Measurements from ENCODE around the gene MUC5AC. TPM values are rescaled to one million over a fixed set of nuclear protein-coding genes. Genes with fewer than 3 reads are reported as not detected.

The MUC5AC gene
- total RNA-seq, 1 experiment from 2014 or later = not detected

DNA sequence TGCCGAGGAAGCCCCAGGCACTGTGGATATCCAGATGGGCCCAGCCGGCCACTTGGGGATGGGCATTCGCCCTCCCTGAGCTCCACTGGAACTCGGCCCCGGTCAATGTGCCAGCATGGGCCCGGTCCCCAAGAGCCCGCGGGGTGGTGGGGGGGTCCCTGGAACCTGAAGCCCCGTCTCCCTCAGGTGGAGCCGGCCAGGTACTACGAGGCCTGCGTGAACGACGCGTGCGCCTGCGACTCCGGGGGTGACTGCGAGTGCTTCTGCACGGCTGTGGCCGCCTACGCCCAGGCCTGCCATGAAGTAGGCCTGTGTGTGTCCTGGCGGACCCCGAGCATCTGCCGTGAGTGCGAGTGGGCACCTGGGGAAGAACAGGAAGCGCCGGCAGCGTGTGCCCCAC is 21.2 kb downstream of the MUC5AC start:
- no peak for TF ChIP-seq EZH2 (IDR thresholded peaks at IDR 0.05; ENCODE audit: borderline replicate concordance, low read depth, low read length, poor library complexity, severe bottlenecking)
- no peak overlapping the region for H3K4me3 ChIP-seq (ENCODE audit: low read depth, low read length, poor library complexity, severe bottlenecking)
- CTCF ChIA-PET = no interaction called here
- no peaks in the 10 kb centered on the region for H3K9me3 ChIP-seq (ENCODE audit: low read depth, low read length, poor library complexity, severe bottlenecking)
- intact Hi-C loops (cut with micrococcal nuclease; ENCODE audit: unreplicated experiment) = no loop called here
- POLR2A ChIA-PET (ENCODE audit: low non-redundant PET) = no interaction called here
- no peaks in the 10 kb centered on the region for H3K36me3 ChIP-seq (ENCODE audit: insufficient read depth, low read length, poor library complexity, severe bottlenecking)
- no peaks in the 10 kb centered on the region for H3K27me3 ChIP-seq (replicated peaks; ENCODE audit: insufficient read depth, low read depth, low read length, poor library complexity)
- BruUV-seq (replicated peaks) = no TSS peak
- no peak for DNase-seq (ENCODE audit: low spot score)
- H3K27ac ChIP-seq (ENCODE audit: low read depth, low read length, poor library complexity, severe bottlenecking) = no peak overlapping the region
- H3K4me1 ChIP-seq (ENCODE audit: insufficient read depth, low read length, poor library complexity, severe bottlenecking) = no peaks in the 10 kb centered on the region

DNA sequence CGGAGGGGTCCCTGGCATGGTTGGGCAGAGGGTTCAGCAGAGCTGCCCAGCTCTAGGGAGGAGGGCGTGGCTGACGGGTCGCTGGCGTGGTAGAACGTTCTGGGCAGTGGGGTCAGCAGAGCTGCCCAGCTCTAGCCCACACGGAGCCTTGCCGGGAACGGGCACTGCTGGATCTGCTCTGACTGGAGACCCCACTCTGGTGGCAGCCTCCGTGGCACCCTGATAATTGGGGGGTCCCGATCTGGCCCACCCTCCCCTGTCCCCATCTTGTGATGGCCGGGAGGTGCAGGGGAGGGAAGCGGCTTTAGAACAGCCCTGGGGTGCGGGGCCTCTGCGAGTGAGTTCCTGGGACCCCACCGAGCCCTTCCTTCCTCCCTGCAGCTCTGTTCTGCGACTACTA is 21.9 kb downstream of the MUC5AC start:
- Histone ChIP-seq H3K4me1 (ENCODE audit: insufficient read depth, low read length, poor library complexity, severe bottlenecking) (no peaks in the 10 kb centered on the region), H3K27ac (ENCODE audit: low read depth, low read length, poor library complexity, severe bottlenecking) (no peak overlapping the region), H3K4me3 (ENCODE audit: low read depth, low read length, poor library complexity, severe bottlenecking) (no peak overlapping the region), H3K9me3 (ENCODE audit: low read depth, low read length, poor library complexity, severe bottlenecking) (no peaks in the 10 kb centered on the region), H3K36me3 (ENCODE audit: insufficient read depth, low read length, poor library complexity, severe bottlenecking) (no peaks in the 10 kb centered on the region), H3K27me3 (replicated peaks; ENCODE audit: insufficient read depth, low read depth, low read length, poor library complexity) (no peaks in the 10 kb centered on the region)
- intact Hi-C loops (cut with micrococcal nuclease; ENCODE audit: unreplicated experiment) = no loop called here
- TF ChIP-seq, protein P1, sequence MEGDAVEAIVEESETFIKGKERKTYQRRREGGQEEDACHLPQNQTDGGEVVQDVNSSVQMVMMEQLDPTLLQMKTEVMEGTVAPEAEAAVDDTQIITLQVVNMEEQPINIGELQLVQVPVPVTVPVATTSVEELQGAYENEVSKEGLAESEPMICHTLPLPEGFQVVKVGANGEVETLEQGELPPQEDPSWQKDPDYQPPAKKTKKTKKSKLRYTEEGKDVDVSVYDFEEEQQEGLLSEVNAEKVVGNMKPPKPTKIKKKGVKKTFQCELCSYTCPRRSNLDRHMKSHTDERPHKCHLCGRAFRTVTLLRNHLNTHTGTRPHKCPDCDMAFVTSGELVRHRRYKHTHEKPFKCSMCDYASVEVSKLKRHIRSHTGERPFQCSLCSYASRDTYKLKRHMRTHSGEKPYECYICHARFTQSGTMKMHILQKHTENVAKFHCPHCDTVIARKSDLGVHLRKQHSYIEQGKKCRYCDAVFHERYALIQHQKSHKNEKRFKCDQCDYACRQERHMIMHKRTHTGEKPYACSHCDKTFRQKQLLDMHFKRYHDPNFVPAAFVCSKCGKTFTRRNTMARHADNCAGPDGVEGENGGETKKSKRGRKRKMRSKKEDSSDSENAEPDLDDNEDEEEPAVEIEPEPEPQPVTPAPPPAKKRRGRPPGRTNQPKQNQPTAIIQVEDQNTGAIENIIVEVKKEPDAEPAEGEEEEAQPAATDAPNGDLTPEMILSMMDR (conservative IDR thresholded peaks at IDR 0.05; ENCODE audit: low read depth, low read length) = no peak
- no peak for TF ChIP-seq EZH2 (IDR thresholded peaks at IDR 0.05; ENCODE audit: borderline replicate concordance, low read depth, low read length, poor library complexity, severe bottlenecking)
- ChIA-PET CTCF (no interaction called here), POLR2A (ENCODE audit: low non-redundant PET) (no interaction called here)
- BruUV-seq (replicated peaks) = no TSS peak
- no peak for DNase-seq (ENCODE audit: low spot score)

DNA sequence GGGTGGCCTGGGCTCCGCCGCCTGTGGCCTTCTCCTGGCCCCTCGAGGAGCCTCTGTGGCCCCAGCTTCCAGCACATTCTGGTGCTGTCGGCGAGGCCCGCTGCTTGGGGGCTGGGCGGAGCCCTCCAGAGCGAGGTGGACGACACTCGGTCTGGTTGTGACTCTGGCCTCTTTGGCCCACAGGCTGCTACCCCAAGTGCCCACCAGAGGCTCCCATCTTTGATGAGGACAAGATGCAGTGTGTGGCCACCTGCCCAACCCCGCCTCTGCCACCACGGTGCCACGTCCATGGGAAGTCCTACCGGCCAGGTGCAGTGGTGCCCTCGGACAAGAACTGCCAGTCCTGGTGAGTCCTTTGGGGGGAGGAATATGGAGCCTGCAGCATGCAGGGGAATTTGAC is 22.4 kb downstream of the MUC5AC start:
- Histone ChIP-seq H3K9me3 (ENCODE audit: low read depth, low read length, poor library complexity, severe bottlenecking) (no peaks in the 10 kb centered on the region), H3K36me3 (ENCODE audit: insufficient read depth, low read length, poor library complexity, severe bottlenecking) (no peaks in the 10 kb centered on the region), H3K27ac (ENCODE audit: low read depth, low read length, poor library complexity, severe bottlenecking) (no peak overlapping the region), H3K27me3 (replicated peaks; ENCODE audit: insufficient read depth, low read depth, low read length, poor library complexity) (no peaks in the 10 kb centered on the region), H3K4me3 (ENCODE audit: low read depth, low read length, poor library complexity, severe bottlenecking) (no peak overlapping the region), H3K4me1 (ENCODE audit: insufficient read depth, low read length, poor library complexity, severe bottlenecking) (no peaks in the 10 kb centered on the region)
- intact Hi-C loops (cut with micrococcal nuclease; ENCODE audit: unreplicated experiment) = no loop called here
- POLR2A ChIA-PET (ENCODE audit: low non-redundant PET) = no interaction called here
- no peak for DNase-seq (ENCODE audit: low spot score)
- CTCF ChIA-PET = no interaction called here
- no TSS peak for BruUV-seq (replicated peaks)
- no peak for TF ChIP-seq EZH2 (IDR thresholded peaks at IDR 0.05; ENCODE audit: borderline replicate concordance, low read depth, low read length, poor library complexity, severe bottlenecking)
- TF ChIP-seq, protein P1 (conservative IDR thresholded peaks at IDR 0.05; ENCODE audit: low read depth, low read length) = no peak

DNA sequence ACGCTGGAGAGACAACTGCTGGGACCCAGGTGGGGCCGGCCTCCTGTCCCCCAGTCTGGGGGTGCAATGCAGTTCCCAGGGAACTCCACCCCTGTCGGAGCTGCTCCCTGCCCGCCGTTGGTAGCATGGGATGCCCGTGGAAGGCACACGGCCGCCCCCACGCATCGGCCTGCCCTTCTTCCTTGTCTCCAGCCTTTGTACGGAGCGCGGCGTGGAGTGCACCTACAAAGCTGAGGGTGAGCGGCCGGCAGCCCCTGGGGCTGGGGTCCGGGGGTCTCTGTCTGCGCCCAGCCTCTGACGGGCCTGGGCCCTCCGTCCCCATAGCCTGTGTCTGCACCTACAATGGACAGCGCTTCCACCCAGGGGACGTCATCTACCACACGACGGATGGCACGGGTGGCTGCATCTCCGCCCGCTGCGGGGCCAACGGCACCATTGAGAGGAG is 23.2 kb downstream of the MUC5AC start:
- Histone ChIP-seq H3K4me3 (ENCODE audit: low read depth, low read length, poor library complexity, severe bottlenecking) (no peak overlapping the region), H3K27me3 (replicated peaks; ENCODE audit: insufficient read depth, low read depth, low read length, poor library complexity) (no peaks in the 10 kb centered on the region), H3K27ac (ENCODE audit: low read depth, low read length, poor library complexity, severe bottlenecking) (no peak overlapping the region), H3K36me3 (ENCODE audit: insufficient read depth, low read length, poor library complexity, severe bottlenecking) (no peaks in the 10 kb centered on the region), H3K9me3 (ENCODE audit: low read depth, low read length, poor library complexity, severe bottlenecking) (no peaks in the 10 kb centered on the region), H3K4me1 (ENCODE audit: insufficient read depth, low read length, poor library complexity, severe bottlenecking) (no peaks in the 10 kb centered on the region)
- no peak for DNase-seq (ENCODE audit: low spot score)
- no TSS peak for BruUV-seq (replicated peaks)
- intact Hi-C loops (cut with micrococcal nuclease; ENCODE audit: unreplicated experiment) = no loop called here
- CTCF ChIA-PET = no interaction called here
- POLR2A ChIA-PET (ENCODE audit: low non-redundant PET) = no interaction called here
- TF ChIP-seq EZH2 (IDR thresholded peaks at IDR 0.05; ENCODE audit: borderline replicate concordance, low read depth, low read length, poor library complexity, severe bottlenecking) = no peak
- TF ChIP-seq, protein P1 (conservative IDR thresholded peaks at IDR 0.05; ENCODE audit: low read depth, low read length) = no peak
